Activated CD4-positive, alpha-beta T cell treated with anti-CD3 and anti-CD28 coated beads for 1 hour (primary cell): ENCODE results near the gene MACF1.

Source experiments
- DNase-seq: peaks from one replicate; pipeline ENCODE4 v3.0.0-alpha.2; 2020

Gene MACF1

GRCh38 chr1:39363267-39363666 is 158.8 kb downstream of the MACF1 start:
- no peak for DNase-seq

- no peak for DNase-seq
Observed at GRCh38 chr1:39368045-39368444, 163.6 kb downstream of the MACF1 start.

DNA sequence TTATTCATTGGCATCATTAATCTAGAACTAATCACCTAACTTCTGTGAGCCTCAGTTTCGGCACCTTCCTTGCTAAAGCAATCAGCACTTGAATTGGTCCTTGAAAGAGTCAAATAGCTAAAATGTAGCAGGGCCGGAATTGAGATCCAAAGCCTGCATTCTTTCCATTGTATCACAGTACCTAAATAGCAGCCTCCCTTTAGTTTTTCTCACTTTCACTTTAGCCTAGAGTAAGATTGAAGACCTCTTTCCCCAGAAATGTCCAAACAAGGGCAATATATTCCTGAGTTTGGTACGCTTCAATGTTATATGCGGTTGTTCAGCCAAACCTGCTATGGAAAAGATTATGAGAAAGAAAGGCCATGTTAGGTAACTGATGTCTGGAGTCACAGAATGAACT is 165.1 kb downstream of the MACF1 start:
- DNase-seq: no peak

DNA sequence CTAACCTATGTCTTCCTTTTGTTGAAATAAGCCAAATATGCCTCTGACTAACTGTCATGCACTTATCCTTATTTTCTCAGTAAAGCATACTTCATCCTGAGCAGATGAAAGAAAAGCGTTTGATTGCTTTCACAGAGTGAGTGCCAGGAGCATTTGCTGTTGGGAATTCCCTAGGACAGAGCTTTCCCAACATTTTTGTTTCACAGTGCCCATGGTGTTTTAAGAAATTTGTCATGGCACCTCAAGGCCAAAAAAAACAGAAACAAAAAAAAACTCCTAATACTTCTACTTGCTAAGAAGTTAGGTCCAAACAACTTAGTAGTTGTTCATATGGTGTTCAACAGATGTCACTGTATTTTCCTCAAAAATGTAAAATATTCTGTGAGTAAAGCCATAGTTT is 166.1 kb downstream of the MACF1 start:
- no peak for DNase-seq

DNA sequence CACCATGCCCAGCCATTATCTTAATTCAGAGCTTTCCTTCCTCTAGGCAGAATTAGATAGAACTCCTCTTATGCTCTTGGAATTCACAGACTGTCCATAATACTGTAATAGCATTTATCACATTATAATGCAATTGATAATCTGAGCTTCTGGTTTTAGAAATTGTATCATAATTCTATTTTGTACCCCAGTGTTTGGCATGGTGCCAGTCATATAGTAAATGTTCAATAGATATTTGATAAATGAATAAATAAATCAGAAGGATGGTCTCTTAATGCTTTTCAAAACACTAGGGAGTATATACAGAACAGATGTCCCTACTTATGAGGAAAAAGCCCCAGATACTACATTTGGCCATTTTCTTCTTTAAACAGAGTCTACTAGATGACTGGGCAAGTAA is 167.6 kb downstream of the MACF1 start:
- DNase-seq: no peak

DNA sequence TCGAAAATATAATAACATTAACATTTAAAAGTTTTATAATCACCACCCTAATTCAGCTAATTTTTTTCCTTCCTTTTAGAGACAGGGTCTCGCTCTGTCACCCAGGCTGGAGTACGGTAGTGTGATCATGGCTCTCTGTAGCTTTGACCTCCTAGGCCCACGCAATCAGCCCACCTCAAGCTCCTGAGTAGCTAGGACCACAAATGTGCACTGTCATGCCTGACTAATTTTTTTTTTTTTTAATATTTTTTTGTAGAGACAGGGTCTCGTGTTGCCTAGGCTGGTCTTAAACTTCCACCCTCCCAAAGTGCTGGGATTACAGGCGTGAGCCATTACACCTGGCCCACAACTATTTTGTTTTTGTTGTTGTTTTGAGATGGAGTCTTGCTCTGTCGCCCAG is 172.2 kb downstream of the MACF1 start:
- no peak for DNase-seq

- no peak for DNase-seq
Observed at GRCh38 chr1:39378377-39378776, 173.9 kb downstream of the MACF1 start.

DNA sequence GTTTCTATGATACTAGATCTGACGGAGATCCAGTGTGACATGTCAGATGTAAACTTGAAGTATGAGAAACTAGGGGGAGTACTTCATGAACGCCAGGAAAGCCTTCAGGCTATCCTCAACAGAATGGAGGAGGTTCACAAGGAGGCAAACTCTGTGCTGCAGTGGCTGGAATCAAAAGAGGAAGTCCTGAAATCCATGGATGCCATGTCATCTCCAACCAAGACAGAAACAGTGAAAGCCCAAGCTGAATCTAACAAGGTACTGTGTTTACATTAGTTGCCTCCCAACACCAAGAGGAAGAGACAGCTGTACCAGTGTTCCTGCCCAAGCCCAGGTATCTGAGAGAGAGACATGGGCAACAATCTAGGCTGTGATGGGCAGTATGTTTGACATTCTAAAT is 174.7 kb downstream of the MACF1 start:
- no peak for DNase-seq

GRCh38 chr1:39380036-39380435 is 175.5 kb downstream of the MACF1 start:
- no peak for DNase-seq

DNA sequence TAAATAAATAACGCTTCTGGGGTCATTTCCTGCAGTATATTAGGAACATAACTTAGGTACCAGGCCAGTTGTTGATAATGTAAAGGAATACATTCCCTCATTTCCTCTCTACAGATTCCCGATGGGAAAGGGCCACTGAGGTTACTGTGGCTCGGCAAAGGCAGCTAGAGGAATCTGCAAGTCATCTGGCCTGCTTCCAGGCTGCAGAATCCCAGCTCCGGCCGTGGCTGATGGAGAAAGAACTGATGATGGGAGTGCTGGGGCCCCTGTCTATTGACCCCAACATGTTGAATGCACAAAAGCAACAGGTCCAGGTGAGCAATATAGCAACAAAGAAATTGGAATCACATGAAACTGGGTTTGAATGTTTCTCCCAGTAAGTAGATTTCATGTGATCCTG is 177.3 kb downstream of the MACF1 start:
- DNase-seq: no peak

GRCh38 chr1:39384305-39384704 is 179.8 kb downstream of the MACF1 start:
- DNase-seq: no peak

- no peak for DNase-seq
Observed at GRCh38 chr1:39385067-39385988, 180.8 kb downstream of the MACF1 start.

DNA sequence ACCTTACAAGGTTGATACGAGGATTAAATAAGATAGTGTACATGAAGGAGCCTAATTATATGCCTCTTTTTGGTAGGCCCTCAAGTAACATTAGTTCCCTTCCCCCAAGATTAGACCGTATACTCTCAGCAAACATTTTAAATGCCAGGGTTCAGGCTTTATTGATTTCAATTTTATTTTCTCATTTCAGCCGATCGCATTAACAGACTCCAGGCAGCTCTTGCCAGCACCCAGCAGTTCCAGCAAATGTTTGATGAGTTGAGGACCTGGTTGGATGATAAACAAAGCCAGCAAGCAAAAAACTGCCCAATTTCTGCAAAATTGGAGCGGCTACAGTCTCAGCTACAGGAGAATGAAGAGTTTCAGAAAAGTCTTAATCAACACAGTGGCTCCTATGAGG is 182.5 kb downstream of the MACF1 start:
- DNase-seq: no peak

GRCh38 chr1:39387452-39387851 is 183.0 kb downstream of the MACF1 start:
- DNase-seq: no peak

GRCh38 chr1:39391691-39392679 is 187.5 kb downstream of the MACF1 start:
- no peak for DNase-seq

- DNase-seq: no peak
Observed at GRCh38 chr1:39392851-39393573, 188.5 kb downstream of the MACF1 start.

- DNase-seq: no peak
Observed at GRCh38 chr1:39393645-39394044, 189.2 kb downstream of the MACF1 start.

DNA sequence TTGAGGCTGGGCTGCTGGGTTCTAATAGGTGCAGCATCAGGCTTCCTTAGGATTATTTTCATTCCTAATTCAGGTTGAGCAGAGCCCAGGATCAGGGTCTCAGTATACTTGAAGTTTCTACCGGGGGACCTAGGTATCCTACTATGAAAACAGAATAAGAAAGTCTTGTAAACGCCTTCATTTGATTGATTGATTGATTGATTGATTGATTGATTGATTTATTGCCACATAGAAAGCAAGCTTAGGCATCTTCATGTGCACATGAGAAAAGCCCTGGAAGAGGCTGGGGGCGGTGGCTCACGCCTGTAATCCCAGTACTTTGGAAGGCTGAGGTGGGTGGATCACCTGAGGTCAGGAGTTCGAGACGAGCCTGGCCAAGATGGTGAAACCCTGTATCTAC is 189.6 kb downstream of the MACF1 start:
- DNase-seq: no peak

GRCh38 chr1:39394598-39394997 is 190.1 kb downstream of the MACF1 start:
- no peak for DNase-seq

GRCh38 chr1:39395357-39395831 is 190.9 kb downstream of the MACF1 start:
- DNase-seq: no peak

GRCh38 chr1:39396671-39397070 is 192.2 kb downstream of the MACF1 start:
- DNase-seq: no peak

GRCh38 chr1:39397487-39397886 is 193.0 kb downstream of the MACF1 start:
- DNase-seq: no peak
